Upper lobe of left lung (tissue), 6 donors: ENCODE results near the gene JARID2. TPM values are rescaled to one million over a fixed set of nuclear protein-coding genes. Genes with fewer than 3 reads are reported as not detected.

Source experiments
- ATAC-seq, 2 donors: fragments of 200-7000 bp; cut with Tn5 transposase; one replicate each; pipeline ENCODE4 v1.9.1; 2022; ENCODE audit warnings: mild to moderate bottlenecking in 2 of 2, moderate library complexity in 2 of 2; ENCODE audit not compliant: low FRiP score in 2 of 2
- DNase-seq, 2 donors: peaks; one replicate each; pipeline ENCODE4 v3.0.0-alpha.2; 2019 to 2020
- H3K27ac ChIP-seq, 4 donors: fragments of 200-600 bp; sonication (generic); one replicate each; pipeline ENCODE4 v1.5.1; 2016 to 2019
- H3K27me3 ChIP-seq, 4 donors: fragments of 200-600 bp; sonication (generic); one replicate each; pipeline ENCODE4 v1.5.1; 2017 to 2019
- H3K36me3 ChIP-seq, 4 donors: fragments of 200-600 bp; sonication (generic); one replicate each; pipeline ENCODE4 v1.5.1; 2016 to 2019
- H3K4me1 ChIP-seq, 4 donors: fragments of 200-600 bp; sonication (generic); one replicate each; pipeline ENCODE4 v1.5.1; 2018 to 2019
- H3K4me3 ChIP-seq, 4 donors: fragments of 200-600 bp; sonication (generic); one replicate each; pipeline ENCODE4 v1.5.1; 2017 to 2019; ENCODE audit warnings: mild to moderate bottlenecking in 2 of 4, moderate library complexity in 1 of 4
- H3K9me3 ChIP-seq, 4 donors: fragments of 200-600 bp; sonication (generic); one replicate each; pipeline ENCODE4 v1.5.1; 2018 to 2019
- EP300 ChIP-seq, 4 donors: sonication (generic); formaldehyde crosslinking; IDR thresholded peaks; one replicate each; pipeline ENCODE4 v1.5.1; 2017; ENCODE audit warnings: antibody characterized with exemption in 4 of 4, control low read depth in 2 of 4
- POLR2A ChIP-seq, 4 donors: fragments of 450-650 bp; IDR thresholded peaks; one replicate each; pipeline ENCODE4 v1.5.1; 2016 to 2017; ENCODE audit warnings: antibody characterized with exemption in 4 of 4, mild to moderate bottlenecking in 2 of 4
- POLR2AphosphoS5 ChIP-seq, 2 donors: sonication (generic); formaldehyde crosslinking; IDR thresholded peaks; one replicate each; pipeline ENCODE4 v1.5.1; 2017; ENCODE audit warnings: antibody characterized with exemption in 2 of 2
- WGBS, 2 donors: methylation state at CpG; one replicate each; pipeline ENCODE4 v1.1.5; 2017 to 2018; 5-methylcytosine and 5-hydroxymethylcytosine counted together
- total RNA-seq, 6 donors: library from RNA; depleted of rRNA in 4 of 6; stranded (reverse); fragments of >200 nt in 4 of 6; gene quantifications; one replicate each; pipeline versions ENCODE4 v1.1.0 to v1.2.1, GENCODE V29; 2016 to 2021
- TF ChIP-seq, protein P1 (sequence below), 6 experiments: fragments of 450-650 bp in 4 of 6; fragments of 200-600 bp in 2 of 6; sonication (generic) in 2 of 6; IDR thresholded peaks; one replicate each; pipeline ENCODE4 v1.5.1; 2016 to 2019; ENCODE audit warnings: antibody characterized with exemption in 6 of 6
- donor health status: DM: no; HTN: no; CAD: no; lungs with moderate emphysema.
- donor health status: DM: no; HTN: yes; CAD: no; lungs with severe emphysema.

Gene JARID2
- total RNA-seq, 6 donors from 2014 or later, result 9.6 to 37.7 (median 16.4) TPM

DNA sequence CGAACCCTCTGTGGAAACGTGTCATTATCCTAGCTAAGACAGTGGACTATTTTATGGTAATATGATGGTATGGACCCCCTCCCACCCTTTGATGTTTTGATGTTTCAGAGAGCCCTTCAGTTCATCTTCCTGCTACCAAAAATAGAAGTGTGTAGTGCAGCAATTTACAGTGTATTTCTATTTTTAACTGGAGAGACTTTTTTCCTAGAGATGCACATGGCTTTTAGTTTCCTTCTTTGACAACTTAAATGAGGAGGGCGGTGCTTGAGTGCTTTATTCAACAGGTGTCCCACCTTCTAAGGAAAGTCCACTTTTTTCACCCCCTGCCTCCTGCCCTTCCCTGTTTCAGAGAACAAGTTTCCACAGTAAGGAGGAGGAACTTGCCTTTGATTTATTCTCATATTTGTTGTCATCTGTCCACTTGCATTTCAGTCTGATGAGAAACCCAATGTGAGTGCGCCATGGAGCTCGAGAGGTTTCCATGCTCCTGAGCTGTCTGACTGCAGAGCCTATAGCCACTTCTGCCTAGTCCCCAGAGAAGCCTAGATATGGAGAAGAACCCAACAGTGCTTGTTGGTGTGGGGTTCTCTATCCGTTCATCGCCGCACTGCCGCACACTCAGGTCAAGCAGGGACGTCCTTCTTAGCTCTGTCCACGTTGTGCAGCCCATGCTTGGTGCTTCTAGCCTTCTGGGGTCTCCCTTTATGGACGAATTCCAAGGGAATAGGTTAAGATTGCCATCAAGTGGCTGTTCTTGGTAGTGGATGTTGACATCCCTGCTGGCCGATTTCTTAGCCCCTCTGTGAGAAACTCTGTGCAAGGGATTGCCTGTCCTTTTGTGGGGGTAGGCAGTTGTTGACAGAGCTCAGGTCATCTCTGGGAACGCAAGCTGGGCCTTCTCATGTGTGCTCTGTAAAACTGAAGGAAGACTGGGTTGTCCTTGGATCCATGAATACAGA lies 144.2 kb downstream of the JARID2 start:
- 37 to 56% methylated on average over 13 of the region's 14 CpGs for WGBS, 2 donors
- Histone ChIP-seq H3K27me3 (no peaks in the 10 kb centered on the region), H3K36me3 (no peaks in the 10 kb centered on the region), H3K9me3 (no peaks in the 10 kb centered on the region), H3K4me1 (peaks cover 24 to 40% (median 33%) of the 10 kb centered on the region in 4 donors), H3K27ac (no peak overlapping the region), H3K4me3 (no peak overlapping the region)
- TF ChIP-seq POLR2AphosphoS5 (IDR thresholded peaks at IDR 0.05) (no peak), POLR2A (IDR thresholded peaks at IDR 0.05) (no peak), EP300 (IDR thresholded peaks at IDR 0.05) (no peak)
- TF ChIP-seq, protein P1, sequence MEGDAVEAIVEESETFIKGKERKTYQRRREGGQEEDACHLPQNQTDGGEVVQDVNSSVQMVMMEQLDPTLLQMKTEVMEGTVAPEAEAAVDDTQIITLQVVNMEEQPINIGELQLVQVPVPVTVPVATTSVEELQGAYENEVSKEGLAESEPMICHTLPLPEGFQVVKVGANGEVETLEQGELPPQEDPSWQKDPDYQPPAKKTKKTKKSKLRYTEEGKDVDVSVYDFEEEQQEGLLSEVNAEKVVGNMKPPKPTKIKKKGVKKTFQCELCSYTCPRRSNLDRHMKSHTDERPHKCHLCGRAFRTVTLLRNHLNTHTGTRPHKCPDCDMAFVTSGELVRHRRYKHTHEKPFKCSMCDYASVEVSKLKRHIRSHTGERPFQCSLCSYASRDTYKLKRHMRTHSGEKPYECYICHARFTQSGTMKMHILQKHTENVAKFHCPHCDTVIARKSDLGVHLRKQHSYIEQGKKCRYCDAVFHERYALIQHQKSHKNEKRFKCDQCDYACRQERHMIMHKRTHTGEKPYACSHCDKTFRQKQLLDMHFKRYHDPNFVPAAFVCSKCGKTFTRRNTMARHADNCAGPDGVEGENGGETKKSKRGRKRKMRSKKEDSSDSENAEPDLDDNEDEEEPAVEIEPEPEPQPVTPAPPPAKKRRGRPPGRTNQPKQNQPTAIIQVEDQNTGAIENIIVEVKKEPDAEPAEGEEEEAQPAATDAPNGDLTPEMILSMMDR (IDR thresholded peaks at IDR 0.05), result peak in 5 of 6 experiments; percentile 42 to 62 (median 55)
- ATAC-seq (peak in 1 of 2 donors; percentile 53), DNase-seq (no peak)

DNA sequence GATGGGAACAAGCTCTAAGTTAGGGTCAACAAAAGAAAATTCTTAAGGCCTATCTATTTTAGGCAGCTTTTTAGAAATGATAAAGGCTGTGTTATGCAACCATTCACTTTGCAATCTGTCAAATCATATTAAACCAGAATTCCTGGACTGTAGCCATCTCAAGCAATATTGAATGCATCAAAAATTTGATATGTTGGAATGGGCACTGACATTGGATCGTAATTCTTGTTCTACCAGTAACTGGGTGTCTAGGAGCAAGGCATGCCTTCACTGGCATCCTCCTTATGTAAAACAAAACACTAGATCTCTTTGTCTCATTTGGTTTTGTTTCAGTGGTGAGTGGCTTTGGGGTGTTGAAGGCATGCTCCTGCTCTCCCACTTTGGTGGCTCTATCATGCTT lies 145.6 kb downstream of the JARID2 start:
- no peaks in the 10 kb centered on the region for H3K9me3 ChIP-seq
- no peak overlapping the region for H3K27ac ChIP-seq
- no peaks in the 10 kb centered on the region for H3K27me3 ChIP-seq
- 57 to 64% methylated on average over 1 of the region's 1 CpG for WGBS, 2 donors
- TF ChIP-seq POLR2AphosphoS5 (IDR thresholded peaks at IDR 0.05) (no peak), POLR2A (IDR thresholded peaks at IDR 0.05) (no peak), EP300 (IDR thresholded peaks at IDR 0.05) (no peak)
- TF ChIP-seq, protein P1 (IDR thresholded peaks at IDR 0.05), result no peak
- DNase-seq, result no peak
- H3K36me3 ChIP-seq, result no peaks in the 10 kb centered on the region
- H3K4me1 ChIP-seq, result peaks cover 20 to 32% (median 27%) of the 10 kb centered on the region in 4 donors
- ATAC-seq, result no peak
- H3K4me3 ChIP-seq, result no peak overlapping the region

DNA sequence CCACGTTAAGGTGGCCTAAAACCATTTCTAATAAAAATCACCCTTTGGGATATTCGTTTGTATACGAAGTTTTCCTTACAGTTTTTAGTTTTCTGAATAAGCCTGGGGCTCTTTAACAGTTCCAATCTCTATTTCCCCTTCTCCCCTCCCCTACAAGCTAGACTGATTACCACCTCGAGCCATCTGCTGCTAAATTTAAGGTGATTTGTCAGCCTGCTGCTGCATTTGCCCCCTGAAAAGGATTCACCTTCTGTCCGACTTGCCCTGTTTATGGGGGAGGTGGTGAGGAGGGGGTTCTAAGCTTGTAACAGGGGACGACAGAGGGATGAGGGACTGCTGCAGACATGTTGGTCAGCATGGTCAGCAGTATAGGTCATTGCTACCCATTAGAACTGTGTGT lies 146.3 kb downstream of the JARID2 start:
- H3K27me3 ChIP-seq, result no peaks in the 10 kb centered on the region
- no peak for DNase-seq
- TF ChIP-seq, protein P1 (IDR thresholded peaks at IDR 0.05), result no peak
- TF ChIP-seq POLR2AphosphoS5 (IDR thresholded peaks at IDR 0.05), result no peak
- TF ChIP-seq EP300 (IDR thresholded peaks at IDR 0.05), result no peak
- TF ChIP-seq POLR2A (IDR thresholded peaks at IDR 0.05), result no peak
- H3K27ac ChIP-seq, result no peak overlapping the region
- peaks cover 17 to 31% (median 25%) of the 10 kb centered on the region in 4 donors for H3K4me1 ChIP-seq
- 81 to 88% methylated on average over 6 of the region's 6 CpGs for WGBS, 2 donors
- no peaks in the 10 kb centered on the region for H3K36me3 ChIP-seq
- no peak overlapping the region for H3K4me3 ChIP-seq
- no peak for ATAC-seq
- no peaks in the 10 kb centered on the region for H3K9me3 ChIP-seq

DNA sequence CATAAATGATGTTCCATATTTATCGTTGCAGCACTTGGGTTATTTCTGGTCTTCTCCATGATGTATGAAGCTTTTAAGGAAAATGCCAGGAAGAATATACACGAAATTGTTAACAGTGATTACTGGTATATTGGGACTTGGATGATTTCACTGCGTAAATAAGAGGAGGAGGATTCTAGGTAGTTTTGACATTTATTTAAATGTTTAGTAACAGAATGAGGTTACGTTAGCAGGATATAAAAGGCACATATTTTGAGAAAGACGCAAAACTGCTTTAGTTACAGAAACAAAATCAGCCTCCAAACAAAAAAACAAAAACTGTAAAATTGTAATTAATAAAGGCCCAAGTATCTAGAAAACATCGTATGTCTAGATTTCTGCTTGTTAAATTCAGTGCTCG lies 147.7 kb downstream of the JARID2 start:
- Histone ChIP-seq H3K4me3 (no peak overlapping the region), H3K4me1 (peaks cover 17 to 31% (median 28%) of the 10 kb centered on the region in 4 donors), H3K27ac (no peak overlapping the region), H3K36me3 (no peaks in the 10 kb centered on the region), H3K27me3 (no peaks in the 10 kb centered on the region), H3K9me3 (no peaks in the 10 kb centered on the region)
- no peak for DNase-seq
- ATAC-seq, result no peak
- 94 to 97% methylated on average over 7 of the region's 7 CpGs for WGBS, 2 donors
- TF ChIP-seq, protein P1 (IDR thresholded peaks at IDR 0.05), result no peak
- no peak for TF ChIP-seq EP300 (IDR thresholded peaks at IDR 0.05)
- no peak for TF ChIP-seq POLR2A (IDR thresholded peaks at IDR 0.05)
- TF ChIP-seq POLR2AphosphoS5 (IDR thresholded peaks at IDR 0.05), result no peak
